ENCODE measurements around the gene GPR150. TPM values are rescaled to one million over a fixed set of nuclear protein-coding genes. Genes with fewer than 3 reads are reported as not detected.

Gene GPR150
- polyA plus RNA-seq, 3 donors = 0.06 TPM; not detected in 2

DNA sequence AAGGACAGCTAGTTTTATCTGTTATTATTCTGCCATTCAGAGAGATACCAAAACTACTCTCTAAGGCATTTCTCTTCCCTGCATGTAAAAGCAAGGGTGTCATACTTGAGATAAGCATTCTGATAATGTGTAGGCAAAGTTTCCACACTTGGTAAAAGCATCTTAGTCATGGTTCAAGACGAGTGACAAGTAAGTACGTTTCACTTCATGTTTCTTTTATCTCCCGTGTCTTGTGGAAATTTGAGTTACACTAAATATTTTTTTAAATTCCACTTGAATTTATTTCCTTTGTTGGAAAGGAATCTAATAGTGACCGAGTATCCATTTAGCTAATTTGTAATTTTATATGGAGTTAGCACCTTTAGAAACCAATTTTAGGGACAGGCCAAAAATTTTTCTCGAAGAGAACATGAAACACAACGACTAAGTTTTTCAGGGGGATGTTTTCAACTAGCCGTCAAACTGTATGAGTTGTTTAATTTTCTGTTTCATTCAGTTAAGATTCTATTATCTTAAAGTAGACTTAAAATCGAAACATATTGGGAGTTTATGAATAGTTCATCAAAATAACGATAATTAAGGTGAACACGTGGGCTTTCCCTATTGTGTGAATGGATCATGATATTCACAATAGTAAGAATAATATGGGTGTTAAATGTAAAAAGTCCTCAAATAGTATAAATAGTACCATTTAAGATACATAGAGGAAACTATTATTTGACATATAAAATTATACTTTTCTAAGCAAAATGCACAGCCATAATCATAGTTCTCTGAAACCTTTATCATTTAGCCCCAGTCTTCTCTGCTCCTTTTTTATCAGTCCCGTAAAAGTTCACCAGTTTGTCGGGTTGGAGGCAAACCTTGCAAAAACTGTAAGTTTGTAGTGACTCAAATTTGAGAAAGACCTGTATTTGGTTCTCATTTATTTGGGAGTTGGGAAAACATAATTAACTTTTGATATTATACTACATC lies 28.3 kb downstream of the GPR150 start:
- no peak for DNase-seq (ENCODE audit: low read depth in 3 of 3, low spot score in 2 of 3)

- DNase-seq (ENCODE audit: low read depth in 3 of 3, low spot score in 2 of 3) = no peak
These were observed 29.4 kb downstream of the GPR150 start for GRCh38 chr5:95649274-95649673.

DNA sequence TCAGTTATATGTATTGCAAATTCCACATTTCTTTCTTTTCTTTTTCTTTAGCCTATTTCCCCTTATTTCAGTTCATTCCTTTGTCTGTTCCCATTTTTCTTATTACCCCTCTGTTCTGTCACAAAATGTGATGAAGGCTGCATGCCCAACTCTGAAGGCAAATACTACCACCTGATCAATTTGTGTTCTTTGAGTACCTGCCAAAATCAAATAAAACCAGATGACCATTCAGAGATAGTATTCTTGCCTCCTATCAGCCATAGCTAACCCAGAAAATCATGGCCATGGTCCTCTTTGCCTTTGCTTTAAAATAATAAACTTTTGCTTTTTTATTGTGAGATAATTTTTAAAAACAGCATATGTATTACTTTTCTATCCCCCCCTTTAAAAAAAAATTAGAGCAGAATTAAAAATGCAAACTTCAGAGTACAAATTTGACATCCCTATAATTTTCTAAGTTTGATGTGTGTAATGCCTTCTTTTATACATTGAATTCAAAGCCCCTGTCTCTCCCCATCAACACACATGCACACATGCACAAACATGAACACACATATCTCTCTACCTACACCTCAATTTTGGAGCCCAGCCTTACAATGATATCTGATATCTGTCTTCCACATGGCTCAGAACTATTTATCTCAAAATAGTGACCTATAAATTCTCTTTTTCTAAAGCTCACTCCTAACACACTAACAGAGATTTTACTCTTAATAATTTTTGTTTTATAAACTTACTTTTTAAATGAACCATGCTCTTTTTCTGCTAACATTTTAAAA lies 30.1 kb downstream of the GPR150 start:
- DNase-seq (ENCODE audit: low read depth in 3 of 3, low spot score in 2 of 3) = no peak

DNA sequence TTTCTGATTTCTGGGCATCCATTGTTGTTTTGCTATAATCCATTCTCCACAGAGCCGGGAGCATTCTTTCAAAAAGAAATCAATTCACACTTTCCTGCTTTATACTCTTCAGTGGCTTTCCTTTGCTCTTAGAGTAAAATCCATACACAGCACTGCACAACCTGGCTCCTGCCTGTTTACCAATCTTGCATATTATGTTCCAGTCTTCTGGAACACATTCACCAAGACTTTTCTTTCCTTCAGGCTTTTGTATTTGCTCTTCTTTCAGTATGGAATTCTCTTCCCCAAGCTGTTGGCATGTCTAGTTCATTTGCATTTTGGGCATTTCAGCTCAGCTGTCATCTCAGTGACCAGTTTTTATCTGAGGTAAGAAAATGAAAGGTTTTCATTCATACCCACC lies 33.0 kb downstream of the GPR150 start:
- no peak for DNase-seq (ENCODE audit: low read depth in 3 of 3, low spot score in 2 of 3)

DNA sequence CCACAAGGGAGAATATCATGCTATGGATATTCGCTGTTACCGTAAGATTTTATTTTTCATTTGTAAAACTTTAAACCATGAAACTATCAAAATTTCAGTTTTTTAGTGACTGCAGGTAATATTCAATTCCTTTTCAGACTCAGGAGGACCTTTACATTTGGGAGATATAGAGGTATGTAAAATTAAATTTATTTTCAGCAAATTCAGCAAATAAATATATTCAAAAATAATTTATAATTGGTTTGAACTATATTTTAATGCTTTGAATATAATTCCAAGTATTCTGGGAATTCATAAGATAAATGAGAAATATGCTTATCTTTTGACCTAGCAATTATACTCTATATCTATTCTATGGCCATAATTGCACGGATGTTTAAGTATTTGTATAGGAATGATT lies 34.3 kb downstream of the GPR150 start:
- no peak for DNase-seq (ENCODE audit: low read depth in 3 of 3, low spot score in 2 of 3)

GRCh38 chr5:95655575-95655974 lies 35.7 kb downstream of the GPR150 start:
- no peak for DNase-seq (ENCODE audit: low read depth in 3 of 3, low spot score in 2 of 3)

GRCh38 chr5:95660060-95660459 lies 40.2 kb downstream of the GPR150 start:
- no peak for DNase-seq (ENCODE audit: low read depth in 3 of 3, low spot score in 2 of 3)

- no peak for DNase-seq (ENCODE audit: low read depth in 3 of 3, low spot score in 2 of 3)
These were observed 43.1 kb downstream of the GPR150 start for GRCh38 chr5:95662946-95663345.

DNA sequence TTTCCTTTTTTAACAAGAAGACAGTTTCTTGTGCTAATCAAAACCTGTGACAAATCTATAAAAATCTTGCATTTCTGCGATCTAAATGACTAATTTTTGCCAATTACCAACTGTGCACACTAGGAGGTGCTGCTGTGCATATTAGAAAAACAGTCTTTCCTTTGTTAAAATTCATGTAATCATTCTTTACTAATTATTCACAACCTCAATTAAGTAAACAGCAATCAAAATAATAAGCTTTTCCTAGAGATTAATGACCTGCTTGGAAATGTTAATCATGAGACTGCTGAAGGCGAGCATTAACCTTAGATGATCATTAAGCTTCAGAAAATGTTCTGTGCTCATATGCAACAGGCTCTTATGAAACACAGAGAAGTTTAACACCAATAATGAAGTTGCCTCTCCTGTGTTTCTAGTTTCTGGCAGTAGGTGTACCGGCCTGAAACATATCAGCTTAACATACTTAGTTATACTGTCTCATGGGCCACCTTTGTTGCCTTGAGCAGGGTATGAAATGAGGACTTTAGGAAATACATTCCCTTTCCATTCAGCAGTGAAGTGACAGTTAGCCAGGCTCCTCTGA lies 44.4 kb downstream of the GPR150 start:
- peak in 2 of 3 donors; percentile 17 to 27 for DNase-seq (ENCODE audit: low read depth in 3 of 3, low spot score in 2 of 3)

- DNase-seq (ENCODE audit: low read depth in 3 of 3, low spot score in 2 of 3) = no peak
These were observed 47.3 kb downstream of the GPR150 start for GRCh38 chr5:95667061-95667618.

DNA sequence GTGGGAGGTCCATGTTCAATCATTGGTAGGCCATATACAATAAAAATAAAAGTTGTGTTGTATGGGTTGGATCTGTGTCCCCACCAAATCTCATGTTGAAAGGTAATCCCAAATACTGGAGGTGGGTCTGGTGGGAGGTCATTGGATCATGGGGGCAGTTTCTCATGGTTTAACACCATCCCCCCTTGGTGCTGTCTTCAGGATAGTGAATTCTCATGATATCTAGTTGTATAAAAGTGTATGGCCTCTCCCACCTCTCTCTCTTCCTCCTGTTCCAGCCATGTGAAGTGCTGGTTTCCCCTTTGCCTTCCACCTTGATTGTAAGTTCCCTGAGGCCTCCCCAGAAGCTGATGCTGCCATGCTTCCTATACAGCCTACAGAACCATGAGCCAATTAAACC lies 47.8 kb downstream of the GPR150 start:
- no peak for DNase-seq (ENCODE audit: low read depth in 3 of 3, low spot score in 2 of 3)

DNA sequence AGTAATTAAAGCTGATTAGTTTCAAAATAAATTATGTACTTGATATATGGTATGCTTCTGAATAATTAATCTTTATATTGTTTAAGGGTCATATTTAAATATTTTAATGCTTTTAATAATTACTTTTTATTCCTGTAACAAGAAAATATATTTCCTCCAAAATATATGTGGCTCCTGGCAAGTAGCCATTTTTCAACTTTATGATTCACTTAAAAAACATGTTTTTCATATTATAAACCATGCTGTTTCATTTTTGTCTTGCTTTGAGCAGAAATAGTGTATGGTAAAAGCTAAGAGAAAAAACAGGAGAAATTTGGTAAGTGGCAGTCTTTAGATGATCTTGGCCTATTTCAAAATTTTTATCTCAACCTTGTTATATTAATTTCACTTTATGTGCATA lies 48.3 kb downstream of the GPR150 start:
- DNase-seq (ENCODE audit: low read depth in 3 of 3, low spot score in 2 of 3) = no peak

GRCh38 chr5:95668728-95669127 lies 48.8 kb downstream of the GPR150 start:
- no peak for DNase-seq (ENCODE audit: low read depth in 3 of 3, low spot score in 2 of 3)

- no peak for DNase-seq (ENCODE audit: low read depth in 3 of 3, low spot score in 2 of 3)
These were observed 49.7 kb downstream of the GPR150 start for GRCh38 chr5:95669540-95669939.

- no peak for DNase-seq (ENCODE audit: low read depth in 3 of 3, low spot score in 2 of 3)
These were observed 50.1 kb downstream of the GPR150 start for GRCh38 chr5:95669985-95670384.

DNA sequence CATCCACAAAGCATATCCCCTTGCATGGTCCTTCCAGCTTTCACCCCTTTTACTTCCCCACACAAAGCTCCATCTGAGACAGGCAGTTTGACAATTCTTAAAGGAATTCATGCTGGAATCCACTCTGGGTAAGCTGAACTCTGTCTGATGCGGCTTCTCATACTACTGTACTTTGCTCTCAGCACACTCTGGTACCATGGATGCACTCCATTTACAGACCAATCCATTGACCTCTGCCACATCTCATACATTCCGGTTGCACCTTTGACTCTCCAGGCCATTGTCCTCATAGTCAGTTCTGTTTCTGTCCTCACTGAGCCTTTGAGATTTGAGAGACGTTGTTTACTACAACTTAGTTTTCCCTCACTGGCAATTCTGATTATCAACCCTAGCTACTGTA lies 50.7 kb downstream of the GPR150 start:
- no peak for DNase-seq (ENCODE audit: low read depth in 3 of 3, low spot score in 2 of 3)

Other genes starting within 250 kb of the GPR150 start
- 1 to 10 TPM; 6.2 to 7.4 (median 6.2) TPM for gene FAM81B, start 228.7 kb upstream of the GPR150 start, polyA plus RNA-seq (ENCODE audit: insufficient read length in 3 of 3)
- 10 to 100 TPM; 87.5 to 98.3 (median 91.7) TPM for gene SKIC3, start 65.1 kb upstream of the GPR150 start, polyA plus RNA-seq (ENCODE audit: insufficient read length in 3 of 3)
- gene ARSK, start 65.0 kb upstream of the GPR150 start, polyA plus RNA-seq (ENCODE audit: insufficient read length in 3 of 3) = 10 to 100 TPM; 14.2 to 15.5 (median 15.0) TPM
- gene RFESD, start 26.7 kb downstream of the GPR150 start, polyA plus RNA-seq (ENCODE audit: insufficient read length in 3 of 3) = 1 to 10 TPM; 5.4 to 6.9 (median 6.0) TPM
- 1 to 10 TPM; 1.2 to 1.9 (median 1.8) TPM for gene SPATA9, start 62.9 kb downstream of the GPR150 start, polyA plus RNA-seq (ENCODE audit: insufficient read length in 3 of 3)
- 10 to 100 TPM; 70.7 to 75.7 (median 74.7) TPM for gene RHOBTB3, start 111.2 kb downstream of the GPR150 start, polyA plus RNA-seq (ENCODE audit: insufficient read length in 3 of 3)
- gene GLRX, start 202.6 kb downstream of the GPR150 start, polyA plus RNA-seq (ENCODE audit: insufficient read length in 3 of 3) = 10 to 100 TPM; 64.1 to 76.8 (median 71.0) TPM

Data from right renal cortex interstitium (tissue), 3 donors.